ENCODE data around the gene BCKDHA.
"Not testable (repeated sequence)": the region's sequence is repeated elsewhere in the genome, so short reads cannot be mapped to it uniquely, and the experiment has no call there.

The BCKDHA gene

GRCh38 chr19:41376241-41376997, 21.2 kb upstream of the BCKDHA start, which contains the start of gene TMEM91:
TMEM91 (plus strand) TSS chr19:41376533; CDS start chr19:41378310, 1,777 bp downstream.
- CTCF ChIA-PET = no interaction called here
- no peaks in the 10 kb centered on the region for H3K9me3 Mint-ChIP-seq
- H3K36me3 Mint-ChIP-seq = peaks cover 5% of the 10 kb centered on the region
- H3K27ac Mint-ChIP-seq = no peak within 1 kb of the TSS
- peak; percentile 31 for DNase-seq
- no peaks in the 10 kb centered on the region for H3K27me3 Mint-ChIP-seq
- peaks cover 17% of the 10 kb centered on the region for H3K4me1 Mint-ChIP-seq
- peak within 1 kb of the TSS; percentile 54 for H3K4me3 Mint-ChIP-seq

- Mint-ChIP-seq H3K4me1 (peaks cover 14% of the 10 kb centered on the region), H3K27me3 (no peaks in the 10 kb centered on the region), H3K4me3 (peak overlapping the region; percentile 38), H3K36me3 (peaks cover 3% of the 10 kb centered on the region), H3K9me3 (no peaks in the 10 kb centered on the region), H3K27ac (no peak overlapping the region)
- no peak for DNase-seq
- CTCF ChIA-PET = no interaction called here
Measured at GRCh38 chr19:41376998-41377365, 20.6 kb upstream of the BCKDHA start.

DNA sequence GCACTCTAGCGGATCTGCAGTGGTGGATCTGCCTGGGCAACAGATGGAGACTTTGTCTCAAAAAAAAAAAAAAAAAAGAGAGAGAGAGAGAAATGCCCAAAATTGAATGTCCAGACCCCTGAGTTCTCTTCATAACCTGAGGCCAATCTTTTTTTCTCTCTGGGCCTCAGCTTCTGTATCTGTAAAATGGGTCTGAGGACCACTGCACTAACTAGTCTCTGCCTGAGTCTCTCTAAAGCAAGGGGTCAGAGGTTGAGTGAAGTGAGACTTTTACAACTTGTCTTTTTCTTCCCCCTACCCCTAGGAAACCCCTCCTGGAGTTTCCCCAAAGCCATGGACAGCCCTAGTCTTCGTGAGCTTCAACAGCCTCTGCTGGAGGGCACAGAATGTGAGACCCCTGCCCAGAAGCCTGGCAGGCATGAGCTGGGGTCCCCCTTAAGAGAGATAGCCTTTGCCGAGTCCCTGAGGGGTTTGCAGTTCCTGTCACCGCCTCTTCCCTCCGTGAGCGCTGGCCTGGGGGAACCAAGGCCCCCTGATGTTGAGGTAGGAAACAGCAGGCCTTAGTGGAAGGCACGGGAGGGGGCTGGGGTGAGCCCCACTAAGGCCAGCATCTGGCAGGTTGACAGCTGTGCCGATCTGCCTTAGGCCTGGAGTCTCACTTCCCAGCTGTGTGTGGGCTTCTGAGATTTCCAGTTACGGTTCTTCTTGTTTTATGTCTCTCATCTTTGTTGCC, 19.5 kb upstream of the BCKDHA start:
- Mint-ChIP-seq H3K27me3 (no peaks in the 10 kb centered on the region), H3K9me3 (no peaks in the 10 kb centered on the region), H3K4me1 (peaks cover 14% of the 10 kb centered on the region), H3K27ac (no peak overlapping the region), H3K36me3 (peaks cover 6% of the 10 kb centered on the region), H3K4me3 (no peak overlapping the region)
- no peak for DNase-seq
- CTCF ChIA-PET = interaction anchor here (0.5 kb wide), 1 partner anchor 262 kb away, joined by 3 read pairs; no protein-coding TSS in a partner anchor

DNA sequence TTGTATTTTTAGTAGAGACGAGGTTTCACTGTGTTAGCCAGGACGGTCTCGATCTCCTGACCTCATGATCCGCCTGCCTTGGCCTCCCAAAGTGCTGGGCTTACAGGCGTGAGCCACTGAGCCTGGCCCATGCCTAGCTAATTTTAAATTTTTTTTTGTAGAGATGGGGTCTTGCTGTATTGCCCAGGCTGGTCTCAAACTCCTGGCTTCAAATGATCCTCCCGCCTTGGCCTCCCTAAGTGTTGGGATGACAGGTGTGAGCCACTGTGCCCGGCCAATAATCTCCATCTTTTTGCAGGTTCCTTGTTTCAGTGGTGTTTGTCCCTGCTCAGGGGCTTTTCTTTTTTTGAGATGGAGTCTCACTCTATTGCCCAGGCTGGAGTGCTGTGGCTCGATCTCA, 16.1 kb upstream of the BCKDHA start:
- H3K4me3 Mint-ChIP-seq, CTCF ChIA-PET: not testable (repeated sequence)

DNA sequence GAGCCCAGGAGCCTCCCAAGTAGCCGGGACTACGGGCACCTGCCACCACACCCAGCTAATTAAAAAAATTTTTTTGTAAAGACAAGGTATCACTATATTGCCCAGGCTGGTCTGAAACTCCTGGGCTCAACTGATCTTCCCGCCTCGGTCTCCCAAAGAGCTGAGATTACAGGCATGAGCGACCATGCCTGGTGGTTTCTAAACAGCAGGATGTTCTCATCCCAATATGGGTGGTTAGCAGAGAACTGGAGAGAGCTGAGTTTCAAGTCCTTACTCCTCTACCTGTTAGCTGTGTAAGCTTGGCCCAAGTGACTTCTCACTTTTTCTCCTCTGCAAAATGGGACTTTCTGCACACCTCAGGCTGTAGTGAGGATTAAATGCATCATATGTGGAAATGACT, 13.3 kb upstream of the BCKDHA start:
- no peak overlapping the region for H3K27ac Mint-ChIP-seq
- H3K27me3 Mint-ChIP-seq = no peaks in the 10 kb centered on the region
- H3K4me1 Mint-ChIP-seq = no peaks in the 10 kb centered on the region
- CTCF ChIA-PET = no interaction called here
- no peak for DNase-seq
- H3K4me3 Mint-ChIP-seq = no peak overlapping the region
- no peaks in the 10 kb centered on the region for H3K9me3 Mint-ChIP-seq
- peaks cover 5% of the 10 kb centered on the region for H3K36me3 Mint-ChIP-seq

More for the DNA sequence above, 16.1 kb upstream of the BCKDHA start:
- not testable (repeated sequence) for DNase-seq, H3K27ac Mint-ChIP-seq, H3K27me3 Mint-ChIP-seq, H3K4me1 Mint-ChIP-seq, H3K36me3 Mint-ChIP-seq, H3K9me3 Mint-ChIP-seq

- Mint-ChIP-seq H3K27ac (no peak overlapping the region), H3K27me3 (no peaks in the 10 kb centered on the region), H3K36me3 (peaks cover 15% of the 10 kb centered on the region), H3K4me3 (no peak overlapping the region), H3K4me1 (no peaks in the 10 kb centered on the region), H3K9me3 (no peaks in the 10 kb centered on the region)
- CTCF ChIA-PET = no interaction called here
- DNase-seq = no peak
Measured at GRCh38 chr19:41386442-41386841, 11.2 kb upstream of the BCKDHA start.

- no peak for DNase-seq
- Mint-ChIP-seq H3K4me1 (peaks cover 14% of the 10 kb centered on the region), H3K27me3 (no peaks in the 10 kb centered on the region), H3K27ac (no peak overlapping the region), H3K4me3 (no peak overlapping the region), H3K36me3 (peaks cover 21% of the 10 kb centered on the region), H3K9me3 (no peaks in the 10 kb centered on the region)
- CTCF ChIA-PET = no interaction called here
Measured at GRCh38 chr19:41391618-41392017, 6.0 kb upstream of the BCKDHA start.

DNA sequence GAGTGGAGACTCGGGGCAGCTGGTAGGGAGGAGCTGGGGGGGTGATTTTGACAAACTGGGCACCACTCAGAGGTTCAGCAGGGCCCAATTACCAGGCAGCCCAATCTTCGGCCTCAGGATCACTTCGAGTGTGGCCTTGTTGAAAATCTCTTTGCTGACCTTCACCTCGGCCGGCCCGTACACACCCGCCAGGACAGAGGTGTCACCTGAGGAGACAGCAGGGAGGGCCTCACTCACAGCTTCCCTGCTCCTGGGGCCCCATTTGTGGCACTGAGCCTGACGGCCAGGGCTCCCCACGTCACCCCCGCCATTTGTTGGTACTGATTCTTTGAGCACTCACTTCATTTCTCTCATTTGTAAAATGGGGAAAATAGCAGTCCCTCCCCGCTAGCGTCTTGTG, 4.8 kb upstream of the BCKDHA start:
- Mint-ChIP-seq H3K4me3 (no peak overlapping the region), H3K27ac (no peak overlapping the region), H3K27me3 (peaks cover 4% of the 10 kb centered on the region), H3K36me3 (peaks cover 21% of the 10 kb centered on the region), H3K9me3 (no peaks in the 10 kb centered on the region), H3K4me1 (peaks cover 21% of the 10 kb centered on the region)
- DNase-seq = no peak
- CTCF ChIA-PET = no interaction called here

- H3K9me3 Mint-ChIP-seq = no peaks in the 10 kb centered on the region
- peaks cover 17% of the 10 kb centered on the region for H3K36me3 Mint-ChIP-seq
- H3K4me1 Mint-ChIP-seq = peaks cover 40% of the 10 kb centered on the region
- peak overlapping the region; percentile 53 for H3K27ac Mint-ChIP-seq
- DNase-seq = no peak
- CTCF ChIA-PET = interaction anchor here (1.2 kb wide), 1 partner anchor 33 kb away, joined by 3 read pairs; no protein-coding TSS in a partner anchor
- H3K4me3 Mint-ChIP-seq = peak overlapping the region; percentile 22
- H3K27me3 Mint-ChIP-seq = peaks cover 8% of the 10 kb centered on the region
Measured at GRCh38 chr19:41395355-41395754, 2.3 kb upstream of the BCKDHA start.

GRCh38 chr19:41398050-41398418, 416 bp downstream of the BCKDHA start:
- peaks cover 40% of the 10 kb centered on the region for H3K4me1 Mint-ChIP-seq
- no peak for DNase-seq
- H3K36me3 Mint-ChIP-seq = peaks cover 11% of the 10 kb centered on the region
- peak overlapping the region; percentile 100 for H3K27ac Mint-ChIP-seq
- CTCF ChIA-PET = no interaction called here
- peak overlapping the region; percentile 97 for H3K4me3 Mint-ChIP-seq
- H3K27me3 Mint-ChIP-seq = peaks cover 8% of the 10 kb centered on the region
- H3K9me3 Mint-ChIP-seq = no peaks in the 10 kb centered on the region

- Mint-ChIP-seq H3K4me3 (peak overlapping the region; percentile 97), H3K4me1 (peaks cover 40% of the 10 kb centered on the region), H3K9me3 (no peaks in the 10 kb centered on the region), H3K36me3 (peaks cover 11% of the 10 kb centered on the region), H3K27me3 (peaks cover 8% of the 10 kb centered on the region), H3K27ac (no peak overlapping the region)
- no peak for DNase-seq
- CTCF ChIA-PET = no interaction called here
Measured at GRCh38 chr19:41398598-41398997, 980 bp downstream of the BCKDHA start.

GRCh38 chr19:41399091-41399490, 1.5 kb downstream of the BCKDHA start:
- CTCF ChIA-PET = no interaction called here
- Mint-ChIP-seq H3K4me1 (peaks cover 40% of the 10 kb centered on the region), H3K27me3 (peaks cover 8% of the 10 kb centered on the region), H3K4me3 (peak overlapping the region; percentile 97), H3K9me3 (no peaks in the 10 kb centered on the region), H3K36me3 (peaks cover 11% of the 10 kb centered on the region), H3K27ac (no peak overlapping the region)
- DNase-seq = no peak

DNA sequence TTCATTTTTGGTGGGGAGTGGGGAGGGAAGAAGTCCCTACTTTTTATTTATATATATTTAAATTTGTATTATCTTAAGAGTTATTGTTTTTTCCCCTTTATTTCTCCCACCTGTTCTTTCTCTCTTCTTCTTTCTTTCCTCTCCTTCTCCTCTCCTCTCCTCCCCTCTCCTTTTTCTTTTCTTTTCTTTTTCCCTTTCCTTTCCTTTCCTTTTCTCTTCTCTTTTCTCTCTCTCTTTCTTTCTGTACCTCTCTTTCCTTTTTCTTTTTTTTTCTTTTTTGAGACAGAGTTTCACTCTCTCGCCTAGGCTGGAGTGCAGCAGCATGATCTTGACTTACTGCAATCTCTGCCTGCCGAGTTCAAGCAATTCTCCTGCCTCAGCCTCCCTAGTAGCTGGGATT, 1.9 kb downstream of the BCKDHA start:
- Mint-ChIP-seq H3K4me3 (peak overlapping the region; percentile 97), H3K27ac (no peak overlapping the region), H3K36me3 (peaks cover 11% of the 10 kb centered on the region), H3K27me3 (peaks cover 8% of the 10 kb centered on the region), H3K4me1 (peaks cover 40% of the 10 kb centered on the region), H3K9me3 (no peaks in the 10 kb centered on the region)
- DNase-seq = no peak
- CTCF ChIA-PET = no interaction called here

GRCh38 chr19:41401483-41401882, 3.9 kb downstream of the BCKDHA start:
- CTCF ChIA-PET = interaction anchor here (0.9 to 1.5 kb wide), 2 partner anchors 48 to 50 kb away, joined by 3 read pairs; no protein-coding TSS in a partner anchor
- Mint-ChIP-seq H3K4me3 (no peak overlapping the region), H3K36me3 (peaks cover 3% of the 10 kb centered on the region), H3K4me1 (peaks cover 33% of the 10 kb centered on the region), H3K27ac (no peak overlapping the region), H3K9me3 (no peaks in the 10 kb centered on the region), H3K27me3 (peaks cover 8% of the 10 kb centered on the region)
- DNase-seq = no peak

DNA sequence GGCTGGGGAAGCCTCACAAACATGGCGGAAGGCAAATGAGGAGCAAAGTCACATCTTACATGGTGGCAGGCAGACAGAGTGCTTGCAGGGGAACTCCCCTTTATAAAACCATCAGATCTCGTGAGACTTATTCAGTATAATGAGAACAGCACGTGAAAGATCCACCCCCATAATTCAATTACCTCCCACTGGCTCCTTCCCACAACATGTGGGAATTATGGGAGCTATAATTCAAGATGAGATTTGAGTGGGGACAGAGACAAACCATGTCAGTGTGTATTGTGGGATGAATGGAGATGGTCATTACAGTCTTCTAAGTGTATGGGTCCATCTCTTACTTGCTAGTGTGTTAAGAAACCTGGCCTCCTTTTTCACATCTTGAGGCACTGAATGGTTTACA, 4.4 kb downstream of the BCKDHA start:
- CTCF ChIA-PET = interaction anchor here (0.9 to 1.5 kb wide), 2 partner anchors 47 to 51 kb away, joined by 3 read pairs; no protein-coding TSS in a partner anchor
- no peak for DNase-seq
- peaks cover 2% of the 10 kb centered on the region for H3K36me3 Mint-ChIP-seq
- H3K9me3 Mint-ChIP-seq = no peaks in the 10 kb centered on the region
- H3K27ac Mint-ChIP-seq = no peak overlapping the region
- H3K27me3 Mint-ChIP-seq = peaks cover 7% of the 10 kb centered on the region
- peaks cover 31% of the 10 kb centered on the region for H3K4me1 Mint-ChIP-seq
- no peak overlapping the region for H3K4me3 Mint-ChIP-seq
